ENCODE measurements around the gene PNKP. TPM values are rescaled to one million over a fixed set of nuclear protein-coding genes. Genes with fewer than 3 reads are reported as not detected.
"Not testable (repeated sequence)": the region's sequence is repeated elsewhere in the genome, so short reads cannot be mapped to it uniquely, and the experiment has no call there.

Gene PNKP
- total RNA-seq, 1 donor from 2014 or later, result 33.7 TPM

DNA sequence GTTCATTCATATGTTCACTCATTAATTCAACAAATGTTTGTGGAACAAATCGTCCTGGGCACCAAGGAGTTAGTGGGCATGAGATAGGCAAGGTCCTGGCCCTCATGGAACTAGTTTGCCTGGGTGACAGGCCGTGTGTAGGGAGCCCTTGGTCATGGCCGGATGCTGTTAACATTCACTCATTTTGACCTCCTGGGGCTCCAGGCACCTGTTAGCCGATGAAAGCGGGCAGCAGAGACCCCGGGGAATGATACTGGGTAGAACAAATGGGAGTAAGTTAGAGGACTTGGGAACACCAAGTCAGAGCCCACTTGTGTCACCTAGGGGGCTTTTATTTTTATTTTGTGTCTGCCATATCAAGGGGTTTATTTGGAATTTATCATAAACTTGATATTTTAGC, 42.7 kb downstream of the PNKP start:
- no peak for ATAC-seq
- DNase-seq (ENCODE audit: low spot score), result no peak

DNA sequence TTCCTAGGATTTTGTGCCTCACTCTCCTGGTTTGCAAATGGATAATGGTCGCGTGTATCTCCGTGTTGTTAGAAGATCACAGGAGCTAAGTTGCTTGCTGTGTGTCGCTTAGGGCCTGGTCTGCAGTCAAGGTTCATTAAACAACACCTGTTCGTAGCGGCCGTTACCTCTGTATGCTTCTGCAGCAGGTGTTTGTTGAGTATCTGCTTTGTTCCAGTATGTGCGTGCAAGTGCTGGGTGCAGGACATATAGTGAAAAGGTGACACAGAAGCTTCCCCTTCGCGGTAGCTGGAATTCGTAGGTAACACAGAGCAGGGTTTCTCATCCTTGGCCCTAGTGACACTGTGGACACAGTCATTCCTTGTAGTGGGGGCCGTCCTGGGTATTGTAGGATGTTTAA, 43.9 kb downstream of the PNKP start:
- ATAC-seq (no peak), DNase-seq (ENCODE audit: low spot score) (no peak)

DNA sequence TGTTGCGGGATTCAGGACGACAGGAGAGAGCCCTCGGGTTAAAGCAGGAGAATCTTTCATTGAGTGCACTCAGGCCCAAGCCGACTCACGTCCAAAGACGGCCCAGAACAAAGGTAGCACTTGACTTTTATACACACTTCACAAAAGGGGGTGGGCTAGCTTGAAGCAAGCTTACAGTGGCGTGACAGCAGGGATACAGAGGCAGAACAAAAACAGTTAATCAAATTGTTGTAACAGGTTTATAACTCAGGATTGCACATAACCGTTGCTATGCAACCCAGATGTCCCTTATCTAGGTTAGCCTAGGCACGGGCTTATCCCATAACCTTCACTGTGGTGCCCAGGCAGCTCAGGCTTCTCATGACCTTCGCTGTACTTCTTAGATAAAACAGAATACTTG, 47.3 kb downstream of the PNKP start:
- DNase-seq (ENCODE audit: low spot score) (no peak), ATAC-seq (no peak)

DNA sequence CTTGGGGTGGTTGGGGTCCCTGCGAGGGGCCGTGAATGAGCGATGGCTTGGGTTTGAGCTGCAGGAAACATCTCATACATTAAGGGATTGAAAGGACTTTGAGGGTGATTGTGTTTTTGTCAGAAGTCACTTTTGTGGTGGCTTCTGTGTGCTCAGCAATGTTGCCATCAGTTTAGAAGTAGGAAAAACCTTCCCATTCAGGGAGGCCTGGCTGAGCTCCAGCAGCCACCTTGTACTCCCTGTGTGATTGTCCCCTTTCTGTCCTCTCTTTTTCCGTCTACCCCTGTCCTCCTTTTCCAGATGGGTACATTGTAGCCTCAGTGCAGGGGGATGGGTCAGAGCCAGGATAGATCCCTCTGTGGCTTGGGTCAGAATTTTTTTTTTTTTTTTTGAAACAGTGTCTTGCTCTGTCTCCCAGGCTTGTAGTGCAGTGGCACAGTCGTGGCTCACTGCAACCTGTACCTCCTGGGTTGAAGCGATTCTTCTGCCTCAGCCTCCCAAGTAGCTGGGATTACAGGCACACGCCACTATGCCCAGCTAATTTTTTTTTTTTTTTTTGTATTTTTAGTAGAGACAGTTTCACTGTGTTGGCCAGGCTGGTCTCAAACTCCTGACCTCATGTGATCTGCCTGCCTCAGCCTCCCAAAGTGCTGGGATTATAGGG, 47.8 kb downstream of the PNKP start:
- DNase-seq (ENCODE audit: low spot score), result not testable (repeated sequence)

DNA sequence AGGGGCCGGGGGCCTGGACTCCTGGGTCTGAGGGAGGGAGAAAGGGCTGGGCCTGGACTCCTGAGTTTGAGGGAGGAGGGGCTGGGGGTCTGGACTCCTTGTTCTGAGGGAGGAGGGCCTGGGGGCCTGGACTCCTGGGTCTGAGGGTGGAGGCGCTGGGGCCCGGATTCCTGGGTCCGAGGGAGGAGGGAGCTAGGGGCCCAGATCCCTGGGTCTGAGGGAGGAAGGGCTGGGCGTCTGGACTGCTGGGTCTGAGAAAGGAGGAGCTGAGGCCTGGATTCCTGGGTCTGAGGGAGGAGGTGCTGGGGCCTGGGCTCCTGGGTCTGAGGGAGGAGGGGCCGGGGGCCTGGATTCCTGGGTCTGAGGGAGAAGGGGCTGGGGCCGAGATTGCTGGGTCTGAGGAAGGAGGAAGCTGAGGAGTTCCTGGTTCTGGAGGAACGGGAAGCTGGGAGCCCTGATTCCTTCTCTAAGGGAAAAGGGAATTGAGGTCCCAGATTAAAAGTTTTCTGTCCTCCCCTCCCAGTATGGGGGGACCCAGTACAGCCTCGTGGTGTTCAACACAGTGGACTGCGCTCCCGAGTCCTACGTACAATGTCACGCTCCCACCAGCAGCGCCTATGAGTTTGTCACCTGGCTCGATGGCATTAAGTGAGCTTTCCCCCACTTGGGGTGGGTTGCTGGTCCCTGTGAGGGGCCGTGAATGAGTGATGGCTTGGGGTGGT, 48.6 kb downstream of the PNKP start:
- no peak for ATAC-seq
- no peak for DNase-seq (ENCODE audit: low spot score)

More for the DNA sequence above, 47.8 kb downstream of the PNKP start:
- ATAC-seq, result not testable (repeated sequence)

DNA sequence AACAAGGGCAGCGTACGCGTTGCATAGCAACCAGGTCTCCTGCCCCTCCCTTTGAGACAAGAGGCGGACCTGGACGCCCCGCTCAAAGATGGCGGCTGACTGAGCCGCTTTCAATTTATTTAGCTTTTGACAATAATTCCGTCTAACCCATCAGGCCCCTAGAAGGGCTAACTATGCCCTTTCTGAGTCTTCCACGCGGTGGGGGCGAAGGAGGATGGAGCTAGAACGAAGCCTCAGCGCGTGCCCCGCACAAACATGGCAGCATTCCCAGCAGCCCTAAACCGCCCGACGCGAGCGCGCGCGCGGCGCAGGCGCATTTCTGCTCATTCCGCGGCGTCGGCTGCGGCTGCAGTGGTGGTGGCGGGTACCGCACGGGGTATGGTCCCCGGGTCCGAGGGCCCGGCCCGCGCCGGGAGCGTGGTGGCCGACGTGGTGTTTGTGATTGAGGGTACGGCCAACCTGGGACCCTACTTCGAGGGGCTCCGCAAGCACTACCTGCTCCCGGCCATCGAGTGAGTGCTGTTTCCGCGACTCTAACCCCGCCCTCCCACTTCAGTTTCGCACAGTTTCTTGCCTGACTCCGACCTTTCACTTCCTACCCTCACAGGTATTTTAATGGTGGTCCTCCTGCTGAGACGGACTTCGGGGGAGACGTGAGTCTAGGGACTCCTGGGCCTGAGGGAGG, 49.3 kb downstream of the PNKP start, which contains the start of gene MED25:
TSS of gene MED25 (plus strand) at position 326 of the 685 bp plus-strand sequence. CDS start at position 379, 53 bp downstream.
- DNase-seq (ENCODE audit: low spot score) (peak; percentile 87), ATAC-seq (peak; percentile 82)

DNA sequence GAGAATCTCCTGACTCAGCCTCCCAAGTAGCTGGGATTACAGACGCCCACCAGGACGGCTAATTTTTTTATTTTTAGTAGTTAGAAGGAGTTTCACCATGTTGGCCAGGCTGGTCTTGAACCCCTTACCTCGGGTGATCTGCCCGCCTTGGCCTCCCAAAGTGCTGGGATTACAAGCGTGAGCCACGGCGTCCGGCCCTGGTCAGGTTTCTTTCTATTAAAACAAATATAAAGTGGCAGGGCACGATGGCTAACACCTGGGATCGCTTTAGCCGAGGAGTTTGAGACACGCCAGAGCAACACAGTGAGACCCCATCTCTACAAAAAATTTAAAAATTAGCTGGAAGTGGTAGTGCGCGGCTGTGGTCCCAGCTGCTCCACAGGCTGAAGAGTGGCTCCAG, 50.8 kb downstream of the PNKP start:
- no peak for ATAC-seq
- DNase-seq (ENCODE audit: low spot score), result no peak

DNA sequence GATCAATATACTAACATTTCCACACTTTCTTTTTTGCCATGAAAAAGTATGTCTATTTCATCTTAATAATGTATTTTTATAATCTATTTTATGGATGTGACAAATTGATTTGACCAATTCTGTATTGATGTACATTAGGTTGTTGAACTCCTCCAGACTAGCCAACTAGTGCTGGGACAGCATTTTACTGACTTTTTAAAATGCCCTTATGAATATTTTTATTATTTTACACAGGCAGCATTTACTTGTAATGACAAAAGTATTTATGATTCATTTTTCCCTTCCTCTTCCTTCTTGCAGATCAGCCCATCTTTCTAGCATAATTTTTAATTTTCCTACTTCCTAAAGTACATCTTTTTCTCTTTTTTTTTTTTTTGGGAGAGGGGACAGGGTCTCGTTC, 53.4 kb downstream of the PNKP start:
- DNase-seq (ENCODE audit: low spot score) (no peak), ATAC-seq (no peak)

DNA sequence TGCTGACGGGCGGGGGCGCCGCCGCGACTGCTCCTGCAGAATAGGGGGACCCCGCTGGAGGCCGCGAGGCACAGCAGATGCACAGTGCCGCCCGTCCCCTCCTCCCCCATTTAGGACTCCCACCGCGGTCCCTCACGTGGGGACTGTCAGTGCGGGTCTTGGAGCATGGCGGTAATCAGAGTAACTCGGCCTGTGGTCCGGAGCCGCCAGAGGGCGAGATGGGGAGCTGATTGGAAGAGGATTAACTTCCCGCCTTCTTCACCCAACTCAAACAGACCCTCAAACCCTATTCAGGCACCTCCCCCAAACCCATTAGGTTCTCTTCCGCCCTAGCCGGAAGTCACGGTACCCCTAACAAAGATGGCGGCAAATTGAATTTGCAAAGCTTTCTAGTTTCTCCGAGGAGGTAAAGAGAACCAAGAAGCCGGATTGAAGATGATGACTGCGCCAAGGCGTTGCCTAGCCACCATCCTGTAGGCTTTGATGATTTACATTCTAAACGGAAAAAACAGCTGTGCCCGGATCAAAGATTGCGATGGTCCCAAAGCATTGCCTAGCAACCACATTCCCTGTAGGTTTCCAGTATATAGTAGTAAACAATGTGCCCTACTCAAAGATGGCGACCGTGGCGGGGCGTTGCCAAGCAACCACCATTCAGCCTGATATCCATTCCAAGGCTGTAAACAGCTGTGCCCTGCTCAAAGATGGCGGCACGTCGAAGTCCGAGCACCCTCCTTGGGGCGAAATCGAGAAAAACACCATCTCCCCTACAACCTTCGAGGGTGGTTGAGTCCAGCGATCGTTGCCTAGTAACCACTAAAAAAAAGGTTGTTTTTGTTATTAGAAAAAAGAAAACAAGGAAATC, 54.1 kb downstream of the PNKP start, which contains the start of gene FUZ:
TSS of gene FUZ (minus strand) at position 296 of the 865 bp plus-strand sequence. CDS start at position 110, 186 bp downstream.
- DNase-seq (ENCODE audit: low spot score), result peak; percentile 95
- ATAC-seq, result peak; percentile 53

DNA sequence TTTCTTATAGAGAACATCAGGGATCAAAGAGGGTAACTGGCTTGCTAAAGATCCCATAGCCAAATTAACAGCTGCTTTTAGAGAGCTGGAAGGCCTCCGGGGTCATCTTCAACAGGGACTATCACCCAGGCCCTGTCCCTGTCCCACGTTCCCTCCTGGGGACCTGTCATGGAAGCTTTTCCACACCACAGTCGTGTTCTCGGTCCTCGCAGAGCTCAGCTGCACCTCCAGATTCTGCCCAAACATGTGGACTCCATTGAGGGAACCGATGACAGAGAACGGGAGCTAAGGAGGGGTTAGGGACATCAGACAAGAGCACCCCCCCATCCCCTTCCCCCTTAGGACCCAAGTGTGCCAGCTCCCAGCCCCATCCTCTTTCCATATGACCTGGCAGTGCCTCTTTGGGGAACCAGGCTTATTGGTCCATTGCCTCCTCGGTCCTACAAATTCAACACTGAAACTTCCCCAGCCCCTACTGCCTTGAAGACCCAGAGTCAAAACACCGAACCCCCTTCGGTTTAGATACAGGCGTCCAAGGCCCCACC, 54.9 kb downstream of the PNKP start:
- ATAC-seq (no peak), DNase-seq (ENCODE audit: low spot score) (no peak)

DNA sequence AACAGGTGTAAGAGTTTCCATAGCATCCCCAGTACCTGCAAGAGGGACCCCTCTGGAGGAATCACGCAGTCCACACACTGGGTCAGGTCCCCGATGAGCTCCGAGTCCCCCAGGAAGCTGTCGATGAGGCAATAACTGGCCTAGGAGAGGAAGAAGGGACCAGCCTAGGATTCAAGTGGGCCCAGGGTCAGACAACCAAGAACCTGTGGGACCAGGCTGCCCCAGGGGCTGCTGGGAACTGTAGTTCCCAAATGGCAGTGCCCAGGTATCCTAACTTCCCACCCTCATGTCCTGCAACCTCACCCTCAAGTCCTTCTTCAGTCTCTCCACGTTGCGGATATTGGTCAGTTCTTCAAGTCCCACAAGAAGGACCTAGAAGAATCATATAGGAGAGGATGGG, 56.0 kb downstream of the PNKP start:
- no peak for ATAC-seq
- no peak for DNase-seq (ENCODE audit: low spot score)

Other genes with a start within 250 kb of the PNKP start
- gene RRAS, start 227.4 kb downstream of the PNKP start, total RNA-seq, result 8.9 TPM
- 35.5 TPM for gene SCAF1, start 225.4 kb downstream of the PNKP start, total RNA-seq
- gene IRF3, start 201.7 kb downstream of the PNKP start, total RNA-seq, result 50.1 TPM
- 13.7 TPM for gene BCL2L12, start 201.6 kb downstream of the PNKP start, total RNA-seq
- gene PRMT1, start 190.3 kb downstream of the PNKP start, total RNA-seq, result 28.7 TPM
- gene ADM5, start 178.0 kb downstream of the PNKP start, total RNA-seq, result 0.86 TPM
- 0.91 TPM for gene CPT1C, start 176.5 kb downstream of the PNKP start, total RNA-seq
- gene TSKS, start 104.3 kb downstream of the PNKP start, total RNA-seq, result 0.30 TPM
- gene AP2A1, start 100.6 kb downstream of the PNKP start, total RNA-seq, result 52.9 TPM
- gene FUZ, start 54.3 kb downstream of the PNKP start, total RNA-seq, result 9.3 TPM
- 16.5 TPM for gene MED25, start 49.3 kb downstream of the PNKP start, total RNA-seq
- gene PTOV1, start 16.4 kb downstream of the PNKP start, total RNA-seq, result 86.0 TPM
- 27.6 TPM for gene AKT1S1, start 9.8 kb upstream of the PNKP start, total RNA-seq
- 31.7 TPM for gene TBC1D17, start 10.1 kb upstream of the PNKP start, total RNA-seq
- gene IL4I1, start 29.3 kb upstream of the PNKP start, total RNA-seq, result 0.13 TPM
- gene ATF5, start 61.6 kb upstream of the PNKP start, total RNA-seq, result 787 TPM
- gene NUP62, start 61.9 kb upstream of the PNKP start, total RNA-seq, result 24.4 TPM
- 1.3 TPM for gene SIGLEC11, start 93.6 kb upstream of the PNKP start, total RNA-seq
- gene VRK3, start 157.8 kb upstream of the PNKP start, total RNA-seq, result 38.0 TPM
- gene ZNF473, start 158.4 kb upstream of the PNKP start, total RNA-seq, result 3.6 TPM

Data from left lobe of liver (tissue), 2 donors.